ENCODE data around the gene CACHD1. TPM values are rescaled to one million over a fixed set of nuclear protein-coding genes. Genes with fewer than 3 reads are reported as not detected.

The CACHD1 gene
- total and polyA plus RNA-seq, 9 of the 15 experiments (the other 6 are each of a cell fraction or from before 2014, with no cell fraction given): 0.07 TPM; not detected in 8

- Histone ChIP-seq H3K9ac (ENCODE audit: insufficient read depth in 1 of 2, low read depth in 2 of 2, low read length in 2 of 2) (no peak overlapping the region), H4K20me1 (replicated peaks; ENCODE audit: control insufficient read depth, insufficient read depth, low read length) (no peaks in the 10 kb centered on the region), H3K27me3 (ENCODE audit: control insufficient read depth in 2 of 2, insufficient read depth in 2 of 2, low read length in 2 of 2) (no peaks in the 10 kb centered on the region), H3K36me3 (ENCODE audit: control insufficient read depth, insufficient read depth, low read length) (no peaks in the 10 kb centered on the region), H3K79me2 (ENCODE audit: control insufficient read depth, insufficient read depth, low read length) (no peaks in the 10 kb centered on the region), H3K9me3 (replicated peaks; ENCODE audit: control insufficient read depth, insufficient read depth, low read depth, low read length) (no peaks in the 10 kb centered on the region), H3K4me3 (no peak overlapping the region), H2AFZ (ENCODE audit: low read depth, low read length) (no peak overlapping the region), H3K27ac (ENCODE audit: extremely low read depth, low read depth, low read length) (no peak overlapping the region), H3K4me1 (replicated peaks in 1 of 2; ENCODE audit: control insufficient read depth in 2 of 2, insufficient read depth in 2 of 2, low read length in 2 of 2) (no peaks in the 10 kb centered on the region), H3K9me1 (ENCODE audit: control insufficient read depth, insufficient read depth, low read length) (no peaks in the 10 kb centered on the region), H3K4me2 (ENCODE audit: insufficient read depth, low read length) (no peak overlapping the region)
- CTCF ChIA-PET (ENCODE audit: low intra/inter-chr PET ratio): no interaction called here
- TF ChIP-seq HOXB6 (CRISPR knock-in tag; IDR thresholded peaks at IDR 0.05; ENCODE audit: borderline replicate concordance) (no peak), NFATC3 (IDR thresholded peaks at IDR 0.05) (no peak), SPI1 (IDR thresholded peaks at IDR 0.05; ENCODE audit: borderline replicate concordance, low read depth, low read length) (no peak), C11orf30 (IDR thresholded peaks at IDR 0.05; ENCODE audit: low read depth) (no peak)
- WGBS (ENCODE audit: insufficient coverage, low coverage, missing lambda C conversion rate): under 1% methylated on average over 8 of the region's 8 CpGs
- BruUV-seq (replicated peaks): no TSS peak
- POLR2A ChIA-PET: interaction anchor here (0.6 kb wide), 1 partner anchor 29 kb away, joined by 3 read pairs; no protein-coding TSS in a partner anchor
- FAIRE-seq (no peak), DNase-seq (ENCODE audit: extremely low read depth in 1 of 4, low spot score in 3 of 4) (peak in 2 of 4 experiments; percentile 14 to 15), ATAC-seq (no peak; the same call in 2 of the 3 replicates)
- intact Hi-C loops (cut with micrococcal nuclease): no loop called here
- in situ Hi-C loops (cut with MboI): no loop called here
Measured at GRCh38 chr1:64598100-64598571, 128.2 kb downstream of the CACHD1 start.

- H3K27me3 ChIP-seq (ENCODE audit: control insufficient read depth in 2 of 2, insufficient read depth in 2 of 2, low read length in 2 of 2): no peaks in the 10 kb centered on the region
- FAIRE-seq (no peak), DNase-seq (ENCODE audit: extremely low read depth in 1 of 4, low spot score in 3 of 4) (no peak), ATAC-seq (no peak)
- H3K27ac ChIP-seq (ENCODE audit: extremely low read depth, low read depth, low read length): no peak overlapping the region
- no TSS peak for BruUV-seq (replicated peaks)
- POLR2A ChIA-PET: no interaction called here
- H3K79me2 ChIP-seq (ENCODE audit: control insufficient read depth, insufficient read depth, low read length): no peaks in the 10 kb centered on the region
- H3K4me2 ChIP-seq (ENCODE audit: insufficient read depth, low read length): no peak overlapping the region
- 0% methylated on average over 3 of the region's 3 CpGs for WGBS (ENCODE audit: insufficient coverage, low coverage, missing lambda C conversion rate)
- H3K36me3 ChIP-seq (ENCODE audit: control insufficient read depth, insufficient read depth, low read length): no peaks in the 10 kb centered on the region
- H3K4me3 ChIP-seq: no peak overlapping the region
- no peak overlapping the region for H2AFZ ChIP-seq (ENCODE audit: low read depth, low read length)
- H3K9me3 ChIP-seq (replicated peaks; ENCODE audit: control insufficient read depth, insufficient read depth, low read depth, low read length): no peaks in the 10 kb centered on the region
- CTCF ChIA-PET (ENCODE audit: low intra/inter-chr PET ratio): no interaction called here
- intact Hi-C loops (cut with micrococcal nuclease) (no loop called here), in situ Hi-C loops (cut with MboI) (no loop called here)
- no peaks in the 10 kb centered on the region for H4K20me1 ChIP-seq (replicated peaks; ENCODE audit: control insufficient read depth, insufficient read depth, low read length)
- H3K4me1 ChIP-seq (replicated peaks in 1 of 2; ENCODE audit: control insufficient read depth in 2 of 2, insufficient read depth in 2 of 2, low read length in 2 of 2): no peaks in the 10 kb centered on the region
- H3K9me1 ChIP-seq (ENCODE audit: control insufficient read depth, insufficient read depth, low read length): no peaks in the 10 kb centered on the region
- H3K9ac ChIP-seq (ENCODE audit: insufficient read depth in 1 of 2, low read depth in 2 of 2, low read length in 2 of 2): no peak overlapping the region
- TF ChIP-seq, protein P1, sequence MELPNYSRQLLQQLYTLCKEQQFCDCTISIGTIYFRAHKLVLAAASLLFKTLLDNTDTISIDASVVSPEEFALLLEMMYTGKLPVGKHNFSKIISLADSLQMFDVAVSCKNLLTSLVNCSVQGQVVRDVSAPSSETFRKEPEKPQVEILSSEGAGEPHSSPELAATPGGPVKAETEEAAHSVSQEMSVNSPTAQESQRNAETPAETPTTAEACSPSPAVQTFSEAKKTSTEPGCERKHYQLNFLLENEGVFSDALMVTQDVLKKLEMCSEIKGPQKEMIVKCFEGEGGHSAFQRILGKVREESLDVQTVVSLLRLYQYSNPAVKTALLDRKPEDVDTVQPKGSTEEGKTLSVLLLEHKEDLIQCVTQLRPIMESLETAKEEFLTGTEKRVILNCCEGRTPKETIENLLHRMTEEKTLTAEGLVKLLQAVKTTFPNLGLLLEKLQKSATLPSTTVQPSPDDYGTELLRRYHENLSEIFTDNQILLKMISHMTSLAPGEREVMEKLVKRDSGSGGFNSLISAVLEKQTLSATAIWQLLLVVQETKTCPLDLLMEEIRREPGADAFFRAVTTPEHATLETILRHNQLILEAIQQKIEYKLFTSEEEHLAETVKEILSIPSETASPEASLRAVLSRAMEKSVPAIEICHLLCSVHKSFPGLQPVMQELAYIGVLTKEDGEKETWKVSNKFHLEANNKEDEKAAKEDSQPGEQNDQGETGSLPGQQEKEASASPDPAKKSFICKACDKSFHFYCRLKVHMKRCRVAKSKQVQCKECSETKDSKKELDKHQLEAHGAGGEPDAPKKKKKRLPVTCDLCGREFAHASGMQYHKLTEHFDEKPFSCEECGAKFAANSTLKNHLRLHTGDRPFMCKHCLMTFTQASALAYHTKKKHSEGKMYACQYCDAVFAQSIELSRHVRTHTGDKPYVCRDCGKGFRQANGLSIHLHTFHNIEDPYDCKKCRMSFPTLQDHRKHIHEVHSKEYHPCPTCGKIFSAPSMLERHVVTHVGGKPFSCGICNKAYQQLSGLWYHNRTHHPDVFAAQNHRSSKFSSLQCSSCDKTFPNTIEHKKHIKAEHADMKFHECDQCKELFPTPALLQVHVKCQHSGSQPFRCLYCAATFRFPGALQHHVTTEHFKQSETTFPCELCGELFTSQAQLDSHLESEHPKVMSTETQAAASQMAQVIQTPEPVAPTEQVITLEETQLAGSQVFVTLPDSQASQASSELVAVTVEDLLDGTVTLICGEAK (IDR thresholded peaks at IDR 0.05): no peak
- TF ChIP-seq, protein P1 (CRISPR knock-in tag; IDR thresholded peaks at IDR 0.05): no peak
Measured at GRCh38 chr1:64599242-64599641, 129.3 kb downstream of the CACHD1 start.

Data from K562 (cell line).